Neural cell (in vitro differentiated cells): Measurements from ENCODE around the gene IRF3. TPM values are rescaled to one million over a fixed set of nuclear protein-coding genes. Genes with fewer than 3 reads are reported as not detected.

ENCODE experiments used
- H2AFZ ChIP-seq: fragments of 200-600, 300-800 bp; sonication (generic), shearing (Covaris generic); 2 replicates; pipeline ENCODE4 v1.6.0; 2014; ENCODE audit warnings: low read depth, mild to moderate bottlenecking, antibody characterized with exemption, low read length, moderate library complexity
- H3F3A ChIP-seq: fragments of 200-600 bp; shearing (Covaris generic); 2 replicates; pipeline ENCODE4 v1.6.1; 2016; ENCODE audit warnings: mild to moderate bottlenecking, moderate library complexity, mixed read lengths, antibody characterized with exemption, low read length; ENCODE audit not compliant: insufficient read depth, poor library complexity, severe bottlenecking
- H3K27ac ChIP-seq: fragments of 200-600, 300-800 bp; sonication (generic), shearing (Covaris generic); 2 replicates; pipeline ENCODE4 v1.5.1; 2014; ENCODE audit warnings: mild to moderate bottlenecking, low read length, moderate library complexity
- H3K27me3 ChIP-seq: fragments of 300-800, 200-600 bp; sonication (generic), shearing (Covaris generic); 2 replicates; pipeline ENCODE4 v1.6.0; 2014; ENCODE audit warnings: mild to moderate bottlenecking, low read depth, low read length, moderate library complexity; ENCODE audit not compliant: insufficient read depth
- H3K36me3 ChIP-seq: fragments of 300-800, 200-600 bp; sonication (generic), shearing (Covaris generic); 2 replicates; pipeline ENCODE4 v1.5.1; 2014; ENCODE audit warnings: mild to moderate bottlenecking, antibody characterized with exemption, low read length, moderate library complexity; ENCODE audit not compliant: insufficient read depth
- H3K4me2 ChIP-seq: fragments of 300-800, 200-600 bp; sonication (generic), shearing (Covaris generic); 2 replicates; pipeline ENCODE4 v1.6.0; 2014; ENCODE audit warnings: mild to moderate bottlenecking, low read length
- H3K4me3 ChIP-seq: fragments of 300-800, 200-600 bp; sonication (generic), shearing (Covaris generic); 2 replicates; pipeline ENCODE4 v1.5.1; 2014; ENCODE audit warnings: mild to moderate bottlenecking, low read length, moderate library complexity
- H3K79me2 ChIP-seq: fragments of 200-600 bp; shearing (Covaris generic); replicated peaks from 2 replicates; pipeline ENCODE4 v1.6.0; 2014; ENCODE audit warnings: mild to moderate bottlenecking, low read length, moderate library complexity; ENCODE audit not compliant: insufficient read depth
- H3K9ac ChIP-seq: fragments of 300-800, 200-600 bp; sonication (generic), shearing (Covaris generic); 2 replicates; pipeline ENCODE4 v1.6.1; 2016; ENCODE audit warnings: mild to moderate bottlenecking, low read length, mixed read lengths
- H3K9me2 ChIP-seq: fragments of 200-600 bp; shearing (Covaris generic); 2 replicates; pipeline ENCODE4 v1.6.1; 2016; ENCODE audit warnings: mild to moderate bottlenecking, low read length, mixed read lengths; ENCODE audit not compliant: insufficient read depth
- H3K9me3 ChIP-seq: fragments of 200-600, 300-800 bp; sonication (generic), shearing (Covaris generic); 2 replicates; pipeline ENCODE4 v1.6.1; 2016; ENCODE audit warnings: mild to moderate bottlenecking, mixed run types, low read length, moderate library complexity, mixed read lengths
- H4K20me1 ChIP-seq: fragments of 200-600 bp; shearing (Covaris generic); 2 replicates; pipeline ENCODE4 v1.6.1; 2016; ENCODE audit warnings: mild to moderate bottlenecking, mixed run types; ENCODE audit not compliant: insufficient read depth
- CTCF ChIP-seq: fragments of 450-650 bp; IDR thresholded peaks from 2 replicates; pipeline ENCODE4 v1.5.1; 2014; ENCODE audit warnings: antibody characterized with exemption, mild to moderate bottlenecking, moderate library complexity; ENCODE audit not compliant: poor library complexity, severe bottlenecking
- EP300 ChIP-seq: fragments of 450-650 bp; conservative IDR thresholded peaks from 2 replicates; pipeline ENCODE4 v1.6.1; 2014; ENCODE audit warnings: antibody characterized with exemption, mild to moderate bottlenecking, moderate library complexity; ENCODE audit not compliant: poor library complexity, severe bottlenecking
- EZH2 ChIP-seq: fragments of 200-600, 300-800 bp; shearing (Covaris generic), sonication (generic); IDR thresholded peaks from 2 replicates; pipeline ENCODE4 v1.6.1; 2014; ENCODE audit warnings: antibody characterized with exemption, low read length, borderline replicate concordance, mild to moderate bottlenecking; ENCODE audit not compliant: insufficient read depth, poor library complexity, severe bottlenecking
- MXI1 ChIP-seq: fragments of 450-650 bp; conservative IDR thresholded peaks from 2 replicates; pipeline ENCODE4 v1.6.1; 2014; ENCODE audit warnings: antibody characterized with exemption, mild to moderate bottlenecking; ENCODE audit not compliant: poor library complexity, severe bottlenecking
- POLR2AphosphoS5 ChIP-seq: IDR thresholded peaks from 2 replicates; pipeline ENCODE4 v1.6.1; 2012
- RAD21 ChIP-seq: fragments of 450-650 bp; conservative IDR thresholded peaks from 2 replicates; pipeline ENCODE4 v1.6.1; 2014; ENCODE audit warnings: antibody characterized with exemption, mild to moderate bottlenecking, moderate library complexity
- REST ChIP-seq: IDR thresholded peaks from 2 replicates; pipeline ENCODE4 v1.6.1; 2012; ENCODE audit warnings: borderline replicate concordance
- SMC3 ChIP-seq: fragments of 450-650 bp; conservative IDR thresholded peaks from 2 replicates; pipeline ENCODE4 v1.6.1; 2014; ENCODE audit warnings: antibody characterized with exemption, mild to moderate bottlenecking, moderate library complexity; ENCODE audit not compliant: poor library complexity
- TAF1 ChIP-seq: IDR thresholded peaks from 2 replicates; pipeline ENCODE4 v1.6.1; 2012; ENCODE audit warnings: low read depth
- polyA plus RNA-seq: library from polyadenylated mRNA; depleted of rRNA; stranded (reverse); fragments of >200 nt; gene quantifications from 2 replicates; pipeline ENCODE4 v1.2.3, GENCODE V29; 2014

Gene IRF3
- polyA plus RNA-seq, 1 donor from 2014 or later = 39.4 TPM

GRCh38 chr19:49699364-49699763, 33.7 kb upstream of the IRF3 start:
- H3K36me3 ChIP-seq = peaks cover 7% of the 10 kb centered on the region
- no peak overlapping the region for H3K4me3 ChIP-seq
- no peaks in the 10 kb centered on the region for H3F3A ChIP-seq
- H2AFZ ChIP-seq = no peak overlapping the region
- H3K9me3 ChIP-seq = no peaks in the 10 kb centered on the region
- no peaks in the 10 kb centered on the region for H4K20me1 ChIP-seq
- H3K4me2 ChIP-seq = no peak overlapping the region
- H3K9me2 ChIP-seq = no peaks in the 10 kb centered on the region
- no peak for TF ChIP-seq SMC3
- no peak for TF ChIP-seq RAD21
- no peak for TF ChIP-seq EP300
- TF ChIP-seq POLR2AphosphoS5 = no peak
- no peak for TF ChIP-seq TAF1
- no peak for TF ChIP-seq EZH2
- no peak for TF ChIP-seq MXI1
- TF ChIP-seq REST = no peak
- no peak for TF ChIP-seq CTCF
- no peak overlapping the region for H3K9ac ChIP-seq
- no peak overlapping the region for H3K27ac ChIP-seq
- no peaks in the 10 kb centered on the region for H3K79me2 ChIP-seq
- no peaks in the 10 kb centered on the region for H3K27me3 ChIP-seq

- Histone ChIP-seq H3F3A (no peaks in the 10 kb centered on the region), H3K9me2 (no peaks in the 10 kb centered on the region), H2AFZ (no peak overlapping the region), H3K4me3 (no peak overlapping the region), H3K27ac (no peak overlapping the region), H4K20me1 (no peaks in the 10 kb centered on the region), H3K36me3 (peaks cover 7% of the 10 kb centered on the region), H3K9me3 (no peaks in the 10 kb centered on the region), H3K9ac (no peak overlapping the region), H3K4me2 (no peak overlapping the region), H3K27me3 (no peaks in the 10 kb centered on the region), H3K79me2 (peaks cover 17% of the 10 kb centered on the region)
- TF ChIP-seq EZH2 (no peak), POLR2AphosphoS5 (no peak), SMC3 (no peak)
Observed at GRCh38 chr19:49696865-49697264, 31.2 kb upstream of the IRF3 start.

- no peaks in the 10 kb centered on the region for H3K9me2 ChIP-seq
- no peaks in the 10 kb centered on the region for H3F3A ChIP-seq
- H3K27me3 ChIP-seq = no peaks in the 10 kb centered on the region
- H3K9me3 ChIP-seq = no peaks in the 10 kb centered on the region
- H4K20me1 ChIP-seq = no peaks in the 10 kb centered on the region
- peaks cover 7% of the 10 kb centered on the region for H3K36me3 ChIP-seq
- TF ChIP-seq CTCF (no peak), RAD21 (no peak)
- H3K27ac ChIP-seq = no peak overlapping the region
- no peak overlapping the region for H2AFZ ChIP-seq
- no peak overlapping the region for H3K4me3 ChIP-seq
- no peak overlapping the region for H3K9ac ChIP-seq
- peaks cover 21% of the 10 kb centered on the region for H3K79me2 ChIP-seq
- H3K4me2 ChIP-seq = no peak overlapping the region
Observed at GRCh38 chr19:49696115-49696514, 30.5 kb upstream of the IRF3 start.
